ENCODE results near the gene TEAD2. TPM values are rescaled to one million over a fixed set of nuclear protein-coding genes. Genes with fewer than 3 reads are reported as not detected.

TEAD2 gene
- total and polyA plus RNA-seq, 2 donors from 2014 or later: 15.7 to 30.2 TPM

DNA sequence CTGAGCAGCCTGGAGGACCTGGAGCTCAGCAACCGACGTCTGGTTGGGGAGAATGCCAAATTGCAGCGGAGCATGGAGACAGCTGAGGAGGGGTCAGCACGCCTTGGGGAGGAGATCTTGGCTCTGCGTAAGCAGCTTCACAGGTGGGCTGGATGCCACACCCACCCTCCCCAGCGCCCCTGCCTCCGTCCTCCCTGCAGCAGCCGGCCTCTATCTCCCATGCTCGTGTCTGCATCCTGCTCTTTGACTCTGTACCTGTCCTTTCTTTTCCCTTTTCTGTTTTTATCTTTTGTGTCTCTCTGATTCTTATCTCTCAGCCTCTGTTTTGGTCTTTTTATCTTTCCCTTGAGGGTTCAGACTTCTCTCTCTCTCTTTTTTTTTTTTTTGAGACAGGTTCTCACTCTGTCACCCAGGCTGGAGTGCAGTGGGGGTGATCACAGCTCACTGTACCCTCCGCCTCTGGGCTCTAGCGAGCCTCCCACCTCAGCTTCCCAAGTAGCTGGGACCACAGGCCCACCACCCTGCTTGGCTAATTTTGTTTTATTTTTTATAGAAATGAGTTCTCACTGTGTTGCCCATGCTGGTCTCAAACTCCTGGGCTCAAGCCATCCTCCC lies 35.9 kb upstream of the TEAD2 start:
- H3K27me3 ChIP-seq (ENCODE audit: control insufficient read depth, insufficient read depth, low read length): no peaks in the 10 kb centered on the region
- no peak for FAIRE-seq
- no peaks in the 10 kb centered on the region for H3K9me3 ChIP-seq (ENCODE audit: control insufficient read depth in 2 of 3, insufficient read depth in 1 of 3, low read length in 3 of 3)
- H3K4me3 ChIP-seq (ENCODE audit: low read length in 3 of 3): no peak overlapping the region
- peak in 1 of 5 donors; percentile 27 for DNase-seq
- no peak overlapping the region for H3K27ac ChIP-seq (ENCODE audit: low read depth in 2 of 2, low read length in 2 of 2)
- no peak overlapping the region for H3K9ac ChIP-seq (ENCODE audit: low read length in 3 of 3)
- no peaks in the 10 kb centered on the region for H3K4me1 ChIP-seq (ENCODE audit: control insufficient read depth in 2 of 3, insufficient read depth in 2 of 3, low read depth in 1 of 3, low read length in 3 of 3)
- TF ChIP-seq, protein P1, sequence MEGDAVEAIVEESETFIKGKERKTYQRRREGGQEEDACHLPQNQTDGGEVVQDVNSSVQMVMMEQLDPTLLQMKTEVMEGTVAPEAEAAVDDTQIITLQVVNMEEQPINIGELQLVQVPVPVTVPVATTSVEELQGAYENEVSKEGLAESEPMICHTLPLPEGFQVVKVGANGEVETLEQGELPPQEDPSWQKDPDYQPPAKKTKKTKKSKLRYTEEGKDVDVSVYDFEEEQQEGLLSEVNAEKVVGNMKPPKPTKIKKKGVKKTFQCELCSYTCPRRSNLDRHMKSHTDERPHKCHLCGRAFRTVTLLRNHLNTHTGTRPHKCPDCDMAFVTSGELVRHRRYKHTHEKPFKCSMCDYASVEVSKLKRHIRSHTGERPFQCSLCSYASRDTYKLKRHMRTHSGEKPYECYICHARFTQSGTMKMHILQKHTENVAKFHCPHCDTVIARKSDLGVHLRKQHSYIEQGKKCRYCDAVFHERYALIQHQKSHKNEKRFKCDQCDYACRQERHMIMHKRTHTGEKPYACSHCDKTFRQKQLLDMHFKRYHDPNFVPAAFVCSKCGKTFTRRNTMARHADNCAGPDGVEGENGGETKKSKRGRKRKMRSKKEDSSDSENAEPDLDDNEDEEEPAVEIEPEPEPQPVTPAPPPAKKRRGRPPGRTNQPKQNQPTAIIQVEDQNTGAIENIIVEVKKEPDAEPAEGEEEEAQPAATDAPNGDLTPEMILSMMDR (IDR thresholded peaks at IDR 0.05; ENCODE audit: borderline replicate concordance, extremely low read depth, insufficient read depth): no peak
- intact Hi-C loops (cut with DNase I): loop anchor here (10.0 kb wide), 1 partner anchor 47 kb away; the partner anchor contains the start of gene SLC17A7
- H3K36me3 ChIP-seq (ENCODE audit: control insufficient read depth in 2 of 3, insufficient read depth in 3 of 3, low read length in 3 of 3): no peaks in the 10 kb centered on the region

- Histone ChIP-seq H3K36me3 (ENCODE audit: control insufficient read depth in 2 of 3, insufficient read depth in 3 of 3, low read length in 3 of 3) (no peaks in the 10 kb centered on the region), H3K4me1 (ENCODE audit: control insufficient read depth in 2 of 3, insufficient read depth in 2 of 3, low read depth in 1 of 3, low read length in 3 of 3) (no peaks in the 10 kb centered on the region), H3K27me3 (ENCODE audit: control insufficient read depth, insufficient read depth, low read length) (no peaks in the 10 kb centered on the region), H3K9me3 (ENCODE audit: control insufficient read depth in 2 of 3, insufficient read depth in 1 of 3, low read length in 3 of 3) (no peaks in the 10 kb centered on the region), H3K9ac (ENCODE audit: low read length in 3 of 3) (no peak overlapping the region), H3K4me3 (ENCODE audit: low read length in 3 of 3) (no peak overlapping the region), H3K27ac (ENCODE audit: low read depth in 2 of 2, low read length in 2 of 2) (no peak overlapping the region)
- intact Hi-C loops (cut with DNase I): loop anchor here (10.0 kb wide), 1 partner anchor 48 kb away; the partner anchor contains the start of gene SLC17A7
- FAIRE-seq: no peak
- DNase-seq: no peak
- TF ChIP-seq, protein P1 (IDR thresholded peaks at IDR 0.05; ENCODE audit: borderline replicate concordance, extremely low read depth, insufficient read depth): no peak
Measured at GRCh38 chr19:49396738-49397505, 34.7 kb upstream of the TEAD2 start.

GRCh38 chr19:49395581-49396407 lies 33.6 kb upstream of the TEAD2 start:
- Histone ChIP-seq H3K36me3 (ENCODE audit: control insufficient read depth in 2 of 3, insufficient read depth in 3 of 3, low read length in 3 of 3) (no peaks in the 10 kb centered on the region), H3K4me1 (ENCODE audit: control insufficient read depth in 2 of 3, insufficient read depth in 2 of 3, low read depth in 1 of 3, low read length in 3 of 3) (no peaks in the 10 kb centered on the region), H3K9ac (ENCODE audit: low read length in 3 of 3) (no peak overlapping the region), H3K4me3 (ENCODE audit: low read length in 3 of 3) (no peak overlapping the region), H3K9me3 (ENCODE audit: control insufficient read depth in 2 of 3, insufficient read depth in 1 of 3, low read length in 3 of 3) (no peaks in the 10 kb centered on the region), H3K27me3 (ENCODE audit: control insufficient read depth, insufficient read depth, low read length) (no peaks in the 10 kb centered on the region), H3K27ac (ENCODE audit: low read depth in 2 of 2, low read length in 2 of 2) (no peak overlapping the region)
- TF ChIP-seq, protein P1 (IDR thresholded peaks at IDR 0.05; ENCODE audit: borderline replicate concordance, extremely low read depth, insufficient read depth): no peak
- no peak for FAIRE-seq
- intact Hi-C loops (cut with DNase I): loop anchor here (10.0 kb wide), 1 partner anchor 49 kb away; the partner anchor contains the start of gene SLC17A7
- no peak for DNase-seq
